Measurements from ENCODE around the gene SLC15A4.

DNA sequence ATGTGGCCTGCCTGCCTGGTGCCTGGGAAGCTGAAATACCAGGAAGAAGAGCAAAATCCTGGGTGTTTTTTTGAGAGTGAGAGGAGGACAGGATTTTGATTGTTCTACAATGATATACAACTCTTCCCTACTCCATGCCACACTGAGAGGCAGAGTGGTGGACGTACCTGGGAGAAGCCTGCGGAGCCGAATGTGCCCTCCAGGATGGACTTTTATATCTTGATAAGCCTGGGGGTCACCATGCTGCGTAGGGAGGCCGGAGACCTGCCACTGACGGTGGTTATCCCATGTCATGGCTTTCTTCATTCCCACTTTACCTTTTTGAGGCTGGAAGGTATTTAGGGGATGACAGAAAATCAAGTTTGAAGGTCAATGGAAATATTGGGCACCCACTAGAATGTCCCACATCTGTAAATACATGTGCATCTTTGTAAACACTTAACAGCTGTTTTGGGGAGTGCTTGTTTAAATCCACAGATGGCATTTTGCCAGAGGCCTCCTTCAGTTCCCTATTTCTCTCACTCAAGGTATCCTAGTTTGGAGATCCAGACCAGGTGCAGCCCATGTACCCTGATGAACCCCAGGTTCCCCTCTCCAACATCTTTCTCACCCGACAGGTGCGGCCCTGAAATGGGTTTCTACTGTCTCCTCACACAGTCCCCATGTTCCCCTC lies 28.4 kb upstream of the SLC15A4 start:
- TF ChIP-seq, protein P1, sequence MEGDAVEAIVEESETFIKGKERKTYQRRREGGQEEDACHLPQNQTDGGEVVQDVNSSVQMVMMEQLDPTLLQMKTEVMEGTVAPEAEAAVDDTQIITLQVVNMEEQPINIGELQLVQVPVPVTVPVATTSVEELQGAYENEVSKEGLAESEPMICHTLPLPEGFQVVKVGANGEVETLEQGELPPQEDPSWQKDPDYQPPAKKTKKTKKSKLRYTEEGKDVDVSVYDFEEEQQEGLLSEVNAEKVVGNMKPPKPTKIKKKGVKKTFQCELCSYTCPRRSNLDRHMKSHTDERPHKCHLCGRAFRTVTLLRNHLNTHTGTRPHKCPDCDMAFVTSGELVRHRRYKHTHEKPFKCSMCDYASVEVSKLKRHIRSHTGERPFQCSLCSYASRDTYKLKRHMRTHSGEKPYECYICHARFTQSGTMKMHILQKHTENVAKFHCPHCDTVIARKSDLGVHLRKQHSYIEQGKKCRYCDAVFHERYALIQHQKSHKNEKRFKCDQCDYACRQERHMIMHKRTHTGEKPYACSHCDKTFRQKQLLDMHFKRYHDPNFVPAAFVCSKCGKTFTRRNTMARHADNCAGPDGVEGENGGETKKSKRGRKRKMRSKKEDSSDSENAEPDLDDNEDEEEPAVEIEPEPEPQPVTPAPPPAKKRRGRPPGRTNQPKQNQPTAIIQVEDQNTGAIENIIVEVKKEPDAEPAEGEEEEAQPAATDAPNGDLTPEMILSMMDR (IDR thresholded peaks at IDR 0.05; ENCODE audit: insufficient read depth, low read depth, low read length), result no peak
- TF ChIP-seq EZH2 (IDR thresholded peaks at IDR 0.05; ENCODE audit: insufficient read depth, low read length), result no peak

All from astrocyte (in vitro differentiated cells and primary cell).